HG03159 (cell line): ENCODE measurements around the gene KLHL21.
"Not testable (repeated sequence)": the region's sequence is repeated elsewhere in the genome, so short reads cannot be mapped to it uniquely, and the experiment has no call there.

Source experiments
- ATAC-seq: cut with Tn5 transposase; IDR thresholded peaks from one replicate; pipeline ENCODE4 v1.9.1; 2021; ENCODE audit warnings: mild to moderate bottlenecking, moderate library complexity; ENCODE audit not compliant: unreplicated experiment

KLHL21 gene

DNA sequence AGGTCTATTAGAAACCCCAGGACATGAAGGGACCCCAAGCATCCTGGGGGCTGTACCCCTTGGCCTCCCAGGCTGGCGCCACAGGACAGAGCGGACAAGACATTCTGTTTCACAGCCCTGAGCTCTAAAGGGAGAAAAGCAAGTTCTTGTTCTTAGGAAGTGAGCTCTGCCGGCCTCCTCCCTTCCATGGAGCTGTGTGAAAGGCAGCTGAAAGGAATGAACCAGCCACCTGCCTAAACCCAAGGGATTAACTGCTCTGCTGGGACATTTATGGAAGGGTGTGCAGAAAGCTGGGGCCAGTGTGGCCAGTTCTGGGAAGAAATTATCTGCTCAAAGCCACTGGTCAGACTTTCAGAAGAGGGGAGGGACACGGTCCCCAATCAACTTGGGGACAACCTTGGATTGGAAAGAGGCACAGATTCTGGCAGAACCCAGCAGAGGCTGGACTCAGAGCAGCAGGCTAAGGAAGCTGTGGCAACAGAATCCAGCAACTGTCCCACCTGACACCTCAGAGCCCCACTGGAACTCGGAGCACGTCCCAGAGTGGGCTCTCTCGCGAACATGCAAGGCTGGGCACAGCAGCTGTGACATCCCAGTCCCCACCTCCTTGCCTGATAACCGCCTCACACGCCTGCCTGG, 2.1 kb downstream of the KLHL21 start:
- ATAC-seq: no peak

DNA sequence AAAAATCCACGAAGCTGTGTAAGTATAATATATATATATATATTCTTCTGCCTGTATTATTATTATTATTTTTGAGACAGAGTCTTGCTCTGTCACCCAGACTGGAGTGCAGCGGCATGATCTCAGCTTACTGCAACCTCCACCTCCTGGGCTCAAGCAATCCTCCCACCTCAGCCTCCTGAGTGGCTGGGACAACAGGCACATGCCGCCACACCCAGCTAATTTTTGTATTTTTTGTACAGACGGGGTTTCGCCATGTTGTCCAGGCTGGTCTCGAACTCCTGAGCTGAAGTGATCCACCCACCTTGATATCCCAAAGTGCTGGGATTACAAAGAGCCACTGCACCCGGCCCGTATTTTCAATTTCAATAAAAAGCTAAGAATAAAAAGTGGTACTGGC, 2.7 kb downstream of the KLHL21 start:
- not testable (repeated sequence) for ATAC-seq

DNA sequence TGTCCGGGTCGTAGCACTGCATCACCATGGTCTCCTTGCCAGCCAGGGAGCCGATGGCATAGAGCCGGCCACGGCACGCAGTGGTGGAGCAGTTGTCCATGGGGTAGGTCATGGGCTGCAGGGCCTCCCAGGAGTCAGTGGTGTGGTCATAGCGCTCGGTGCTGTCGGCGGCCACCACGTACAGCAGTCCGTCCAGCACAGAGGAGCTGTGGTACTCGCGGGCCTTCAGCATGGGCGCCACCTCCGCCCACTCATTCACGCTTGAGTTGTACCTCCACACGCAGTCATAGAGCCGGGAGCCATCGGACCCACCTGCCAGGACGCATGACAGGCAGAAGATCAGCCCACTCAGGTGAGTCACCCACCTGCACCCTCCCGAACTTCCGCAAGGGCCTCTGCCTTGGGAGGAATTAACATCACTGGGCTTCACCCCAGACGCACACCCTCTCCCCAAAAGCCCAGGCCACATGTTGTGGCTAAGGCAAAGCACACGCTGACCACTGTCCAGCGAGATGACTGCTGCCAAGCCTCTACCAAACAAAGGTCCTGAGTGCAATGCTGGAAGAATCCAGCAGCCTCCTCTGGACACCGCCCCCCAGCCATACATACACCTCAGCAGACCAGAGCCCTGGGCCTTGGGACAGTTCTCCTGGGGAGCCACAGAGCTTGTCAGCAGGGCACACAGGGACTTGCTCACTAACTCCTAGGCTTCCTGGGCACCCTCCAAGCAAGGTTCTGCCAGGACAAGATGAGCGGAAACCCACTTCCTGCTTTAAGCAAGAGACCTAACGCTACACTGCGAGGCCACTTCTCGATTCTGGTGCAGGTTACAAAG, 3.3 kb downstream of the KLHL21 start:
- no peak for ATAC-seq

DNA sequence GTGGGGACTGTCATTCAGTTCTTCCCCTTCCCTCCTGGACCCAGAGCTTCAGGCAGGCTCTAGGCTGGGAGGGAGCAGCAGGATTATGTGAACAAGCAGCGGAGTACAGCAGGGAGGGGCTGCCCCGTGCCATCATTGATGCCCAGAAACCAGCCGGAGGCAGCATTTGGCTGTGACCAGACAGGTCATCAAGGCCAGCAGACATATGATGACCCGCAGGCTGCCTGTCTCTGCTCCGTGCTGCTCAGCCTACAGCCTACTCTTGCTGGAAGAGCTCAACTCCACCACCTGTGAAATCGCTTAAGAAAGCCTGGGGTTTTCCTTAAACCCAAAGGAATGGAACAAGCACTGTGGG, 4.9 kb downstream of the KLHL21 start:
- ATAC-seq: no peak

DNA sequence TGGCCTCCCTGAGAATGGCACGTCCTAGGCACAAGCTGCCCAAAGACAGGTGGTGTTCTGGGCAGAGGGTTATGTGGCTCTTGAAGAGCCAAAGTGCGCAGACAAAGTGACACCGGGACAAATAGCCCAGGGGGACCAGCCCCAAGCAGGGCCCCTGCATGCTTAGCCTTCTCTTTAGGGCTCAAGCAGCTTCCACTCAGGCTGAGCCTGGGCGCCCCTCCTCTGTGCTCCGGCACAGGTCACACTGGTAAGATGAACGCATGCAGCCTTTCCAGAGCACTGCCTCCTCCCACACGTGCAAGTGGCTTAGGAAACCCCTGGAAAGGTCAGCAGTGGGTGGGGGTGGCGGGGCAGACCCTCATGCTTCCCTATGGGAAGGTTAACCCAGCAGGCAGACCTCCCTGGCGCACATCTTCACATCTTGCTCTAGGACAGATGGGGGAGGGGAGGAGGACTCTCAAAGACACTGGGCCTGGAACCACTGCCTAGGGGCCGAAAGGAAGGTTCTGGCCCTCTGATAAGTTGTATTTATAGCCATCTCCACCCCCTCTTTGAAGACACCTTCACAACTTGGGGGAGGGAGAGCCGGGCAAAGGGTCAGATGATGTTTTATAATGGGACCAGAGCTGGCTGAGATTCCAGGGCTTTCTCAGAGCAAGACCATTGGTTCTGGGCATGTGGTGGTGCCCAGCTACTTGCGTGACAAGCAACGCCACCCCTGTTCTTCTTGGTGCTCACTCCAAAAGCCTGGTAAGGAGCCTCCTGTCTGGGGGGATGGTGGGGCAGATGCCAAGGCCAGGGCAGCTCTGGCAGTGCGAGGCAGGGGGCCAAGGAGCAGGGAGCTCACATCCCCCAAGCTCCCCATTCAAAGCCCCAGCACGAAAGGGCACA, 5.5 kb downstream of the KLHL21 start:
- no peak for ATAC-seq

DNA sequence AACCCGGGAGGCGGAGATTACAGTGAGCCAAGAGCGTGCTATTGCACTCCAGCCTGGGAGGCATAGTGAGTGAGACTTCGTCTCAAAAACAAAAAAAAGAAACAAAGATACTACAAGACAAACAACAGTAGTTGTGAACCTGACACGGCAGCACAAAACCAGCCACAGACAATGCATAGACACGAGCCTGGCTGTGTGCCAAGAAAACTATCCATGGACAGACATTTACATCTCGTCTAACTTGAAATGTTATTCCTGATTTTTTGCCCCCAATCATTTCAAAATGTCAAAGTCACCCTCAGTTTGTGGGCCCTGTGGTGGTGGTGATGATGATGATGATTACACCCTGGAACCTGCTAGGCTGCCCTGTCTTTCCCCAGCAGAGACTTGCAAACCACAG, 6.3 kb downstream of the KLHL21 start:
- ATAC-seq: no peak

DNA sequence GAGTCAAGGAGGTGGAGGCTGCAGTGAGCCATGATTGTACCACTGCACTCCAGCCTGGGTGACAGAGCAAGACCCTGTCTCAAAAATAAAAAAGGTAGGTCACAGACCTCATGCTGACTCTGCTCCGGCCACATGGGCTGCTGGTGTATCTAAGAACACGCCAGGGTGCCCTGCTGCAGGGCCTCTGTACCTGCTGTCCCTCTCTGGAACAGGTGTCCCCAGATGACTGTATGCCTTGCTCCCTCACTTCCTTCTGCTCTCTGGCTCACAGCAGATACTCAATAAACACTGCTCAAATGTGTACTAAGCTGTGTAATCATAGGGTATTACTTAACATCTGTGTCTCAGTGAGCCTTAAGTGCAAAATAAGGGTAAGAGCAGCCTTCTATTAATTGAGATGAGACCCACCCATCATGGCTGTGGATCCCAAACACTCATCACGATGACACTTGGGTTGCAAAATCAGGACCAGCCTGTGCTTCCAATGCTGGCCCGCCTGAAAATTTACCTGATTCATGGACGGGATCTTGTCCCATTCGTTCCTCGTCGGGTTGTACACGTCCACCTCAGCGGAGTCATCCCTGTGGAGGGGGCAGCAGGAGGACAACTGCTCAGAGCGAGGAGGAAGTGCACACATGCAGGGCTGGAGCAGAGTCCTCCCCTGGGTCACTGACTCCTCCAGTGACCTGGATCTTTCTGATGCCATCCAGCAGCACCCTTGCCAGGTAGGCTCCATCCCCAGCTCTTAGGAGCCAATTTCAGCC, 7.5 kb downstream of the KLHL21 start:
- no peak for ATAC-seq

DNA sequence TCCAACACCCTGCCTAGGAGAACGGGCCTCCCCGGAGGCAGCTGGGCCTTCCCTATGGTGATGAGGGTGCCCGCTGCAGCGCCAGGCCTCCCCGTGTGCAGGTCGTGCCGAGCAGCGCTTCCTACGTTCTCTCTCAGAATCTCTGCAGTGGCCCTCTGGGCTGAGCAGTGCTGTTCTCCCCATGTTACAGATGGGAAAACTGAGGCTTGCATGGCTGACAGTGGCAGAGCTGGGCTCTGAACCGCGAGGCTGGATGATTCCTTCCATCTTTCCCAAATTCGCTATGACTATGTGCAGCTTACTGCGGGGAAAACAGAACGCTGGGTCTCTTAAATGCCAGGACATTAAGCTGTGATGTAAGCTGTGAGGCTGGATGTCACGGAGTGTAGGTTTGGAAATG, 8.9 kb downstream of the KLHL21 start:
- ATAC-seq: no peak

DNA sequence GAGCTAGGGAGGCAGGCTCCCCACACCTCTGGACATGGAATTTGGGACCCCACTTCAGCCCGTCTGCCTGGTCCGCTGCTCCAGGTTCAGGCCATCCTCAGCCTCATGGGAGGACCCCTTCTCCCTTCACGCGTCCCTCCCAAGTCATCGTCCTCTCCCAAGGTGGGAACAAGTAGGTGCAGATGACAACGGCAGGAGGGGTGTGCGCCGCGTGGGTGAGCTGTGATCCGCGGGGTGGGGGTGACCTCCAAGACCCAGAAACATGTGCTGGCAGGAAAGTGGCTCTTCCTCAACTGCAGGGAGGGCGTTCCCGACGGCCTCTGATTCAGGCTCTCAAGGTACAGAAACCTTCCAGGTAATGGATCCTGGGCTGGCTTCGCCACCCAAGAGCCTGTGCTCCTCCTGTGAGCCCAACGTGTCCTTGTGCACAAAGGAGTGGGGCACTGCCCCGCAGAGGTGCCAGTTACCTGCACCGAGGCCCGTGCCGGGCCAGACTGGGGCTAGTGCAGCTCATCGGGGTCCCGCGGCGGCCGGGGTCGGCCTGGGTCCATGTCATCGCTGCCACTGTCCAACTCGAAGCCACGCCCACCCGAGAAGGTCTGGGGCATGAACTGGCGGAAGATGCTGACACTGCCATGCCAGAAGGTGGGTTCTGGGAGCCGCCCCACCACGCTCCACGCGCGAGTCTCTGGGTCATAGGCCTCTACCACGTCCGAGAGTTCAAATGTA, 9.6 kb downstream of the KLHL21 start:
- no peak for ATAC-seq

DNA sequence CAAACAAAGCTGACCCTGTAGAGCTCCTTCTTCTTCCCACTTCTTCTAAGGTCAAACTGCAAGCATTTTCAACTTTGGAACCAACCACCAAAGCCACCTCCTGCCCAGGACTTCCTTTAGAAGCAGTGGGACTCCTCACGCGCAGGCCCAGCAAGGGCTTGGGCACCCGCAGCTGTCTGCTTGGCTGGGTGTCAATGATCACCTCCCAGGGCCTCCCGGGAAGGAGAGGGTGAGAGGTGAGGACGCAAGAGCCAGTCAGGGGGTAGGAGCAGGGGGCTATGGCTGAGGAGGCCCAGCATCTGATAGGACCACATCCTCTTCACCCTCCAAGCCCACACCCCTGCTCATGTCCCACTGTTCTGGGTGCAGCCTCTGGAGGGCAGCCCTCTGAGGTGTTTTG, 10.2 kb downstream of the KLHL21 start:
- ATAC-seq: no peak

DNA sequence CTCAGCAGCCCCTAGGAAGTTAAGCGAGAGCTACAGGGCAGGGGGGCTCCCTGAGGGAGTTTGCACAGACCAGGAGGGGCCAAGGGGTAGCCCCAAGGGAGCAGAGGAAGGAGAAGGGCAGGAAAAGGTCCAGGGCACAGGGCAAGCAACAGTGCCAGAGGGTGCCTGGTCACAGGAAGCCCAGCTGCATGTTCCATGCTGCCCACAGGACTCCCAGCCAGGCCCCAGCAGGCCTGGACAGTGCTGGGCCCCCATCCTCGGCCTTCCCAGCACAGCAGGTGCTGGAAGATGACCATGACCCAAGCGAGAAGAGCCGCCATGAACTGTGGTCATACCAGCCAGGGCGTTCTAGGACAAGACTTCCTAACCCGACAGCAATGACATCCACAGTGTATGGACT, 11.0 kb downstream of the KLHL21 start:
- no peak for ATAC-seq

DNA sequence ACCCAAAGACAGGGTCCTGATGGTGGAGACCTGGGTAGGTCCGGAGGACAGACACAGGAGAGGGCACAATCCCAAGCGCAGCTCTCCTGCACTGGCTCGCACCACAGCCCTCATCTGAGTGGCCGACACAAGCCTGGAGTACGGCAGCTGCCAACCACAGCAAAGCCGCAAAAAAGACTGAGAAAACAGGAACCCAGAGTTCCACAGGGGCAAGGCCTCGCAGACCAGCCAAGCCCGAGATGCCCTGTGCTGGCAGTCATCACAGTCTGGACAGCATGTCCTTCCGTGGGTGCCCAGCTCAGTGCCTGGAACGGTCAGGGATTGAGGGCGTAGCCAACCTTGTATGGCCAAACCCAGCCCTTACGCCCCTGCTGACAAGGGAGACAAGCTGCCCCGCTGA, 11.4 kb downstream of the KLHL21 start:
- no peak for ATAC-seq

DNA sequence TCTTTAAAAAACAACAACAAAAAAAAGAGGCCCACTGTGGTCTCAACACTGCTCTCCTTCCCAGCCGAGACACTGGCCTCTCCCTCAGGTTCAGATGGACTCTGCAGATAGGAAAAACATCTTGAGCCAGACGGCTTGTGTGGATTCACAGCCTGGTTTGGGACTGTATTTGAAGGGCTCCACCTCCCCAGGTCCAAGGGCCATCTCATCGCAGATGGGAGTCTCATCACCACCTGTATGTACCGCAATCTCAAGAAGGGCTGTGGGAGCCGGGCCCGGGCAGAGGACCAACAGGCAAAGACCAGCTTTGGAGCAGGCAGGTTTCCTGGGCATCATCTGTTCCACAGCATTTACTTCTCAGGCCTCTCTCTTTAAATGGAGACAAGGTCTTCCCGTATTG, 12.6 kb downstream of the KLHL21 start:
- no peak for ATAC-seq

DNA sequence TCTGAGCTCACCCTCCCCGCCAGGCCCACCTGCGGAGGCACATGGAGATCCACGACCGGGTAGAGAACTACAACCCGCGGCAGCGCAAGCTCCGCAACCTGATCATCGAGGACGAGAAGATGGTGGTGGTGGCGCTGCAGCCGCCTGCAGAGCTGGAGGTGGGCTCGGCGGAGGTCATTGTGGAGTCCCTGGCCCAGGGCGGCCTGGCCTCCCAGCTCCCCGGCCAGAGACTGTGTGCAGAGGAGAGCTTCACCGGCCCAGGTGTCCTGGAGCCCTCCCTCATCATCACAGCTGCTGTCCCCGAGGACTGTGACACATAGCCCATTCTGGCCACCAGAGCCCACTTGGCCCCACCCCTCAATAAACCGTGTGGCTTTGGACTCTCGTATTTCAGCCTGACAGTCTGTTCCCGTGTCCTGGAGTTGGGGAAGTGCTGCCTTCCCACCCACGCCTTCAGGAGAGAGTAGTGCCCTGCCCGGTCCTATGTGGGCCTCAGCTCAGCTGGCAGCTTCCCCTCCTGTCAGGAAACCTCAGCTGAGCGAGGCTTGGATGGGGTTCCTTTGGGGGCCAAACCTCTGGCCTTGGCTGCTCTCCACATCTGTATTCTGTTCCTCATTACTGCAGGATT, 13.7 kb downstream of the KLHL21 start:
- ATAC-seq: no peak

DNA sequence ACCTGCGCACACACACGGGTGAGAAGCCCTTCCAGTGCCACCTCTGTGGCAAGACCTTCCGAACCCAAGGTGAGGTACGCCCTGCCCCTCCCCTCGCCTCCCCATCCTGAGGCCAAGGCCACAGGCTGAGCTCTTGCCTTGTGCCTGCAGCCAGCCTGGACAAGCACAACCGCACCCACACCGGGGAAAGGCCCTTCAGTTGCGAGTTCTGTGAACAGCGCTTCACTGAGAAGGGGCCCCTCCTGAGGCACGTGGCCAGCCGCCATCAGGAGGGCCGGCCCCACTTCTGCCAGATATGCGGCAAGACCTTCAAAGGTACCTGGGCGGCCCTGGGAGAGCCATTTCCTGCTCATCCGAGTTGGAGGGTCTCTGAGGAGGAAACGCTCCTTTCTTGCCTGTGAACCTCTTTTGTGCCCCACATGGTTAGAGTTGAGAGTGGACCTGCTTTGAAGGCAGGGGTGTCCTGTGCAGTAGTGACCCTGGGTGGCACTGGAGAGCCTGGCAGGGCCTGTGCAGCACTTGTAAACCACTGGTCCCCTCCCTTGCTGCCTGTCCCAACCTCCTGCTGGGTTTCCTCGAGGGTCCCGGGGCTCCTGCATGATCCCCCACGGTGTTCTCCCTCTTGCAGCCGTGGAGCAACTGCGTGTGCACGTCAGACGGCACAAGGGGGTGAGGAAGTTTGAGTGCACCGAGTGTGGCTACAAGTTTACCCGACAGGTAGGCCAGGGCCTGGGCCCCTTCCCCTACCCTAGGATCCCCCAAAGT, 14.4 kb downstream of the KLHL21 start:
- no peak for ATAC-seq

DNA sequence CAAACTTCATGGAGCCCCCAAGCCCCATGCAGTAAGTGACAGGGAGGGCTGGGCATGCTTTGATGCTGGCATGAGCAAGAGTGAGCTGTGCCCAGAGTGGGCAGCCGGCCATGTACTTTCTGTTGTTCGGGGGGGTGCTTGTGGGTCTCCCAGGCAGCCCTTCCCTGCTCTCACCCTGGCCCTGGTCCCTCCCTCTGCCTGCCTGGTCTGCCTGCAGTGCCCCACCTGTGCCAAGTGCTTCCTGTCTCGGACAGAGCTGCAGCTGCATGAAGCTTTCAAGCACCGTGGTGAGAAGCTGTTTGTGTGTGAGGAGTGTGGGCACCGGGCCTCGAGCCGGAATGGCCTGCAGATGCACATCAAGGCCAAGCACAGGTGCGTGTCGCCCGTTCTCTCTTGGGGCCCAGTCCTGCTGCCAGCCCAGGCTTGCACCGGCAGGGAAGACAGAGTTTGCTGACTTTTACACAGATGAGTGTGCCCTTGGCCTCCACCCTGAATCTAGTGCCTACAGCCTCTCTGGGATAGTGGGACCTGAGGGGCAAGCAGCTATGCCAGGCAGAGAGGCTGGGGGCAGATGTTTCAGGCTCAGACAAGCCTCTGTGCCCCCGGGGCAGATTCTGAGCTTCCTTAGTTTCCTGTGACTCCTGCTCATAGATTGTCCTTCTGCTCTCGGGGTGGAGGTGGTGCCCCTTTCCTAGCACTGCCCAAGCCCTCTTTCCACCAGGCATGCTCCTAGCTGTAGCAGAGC, 15.2 kb downstream of the KLHL21 start:
- ATAC-seq: no peak

DNA sequence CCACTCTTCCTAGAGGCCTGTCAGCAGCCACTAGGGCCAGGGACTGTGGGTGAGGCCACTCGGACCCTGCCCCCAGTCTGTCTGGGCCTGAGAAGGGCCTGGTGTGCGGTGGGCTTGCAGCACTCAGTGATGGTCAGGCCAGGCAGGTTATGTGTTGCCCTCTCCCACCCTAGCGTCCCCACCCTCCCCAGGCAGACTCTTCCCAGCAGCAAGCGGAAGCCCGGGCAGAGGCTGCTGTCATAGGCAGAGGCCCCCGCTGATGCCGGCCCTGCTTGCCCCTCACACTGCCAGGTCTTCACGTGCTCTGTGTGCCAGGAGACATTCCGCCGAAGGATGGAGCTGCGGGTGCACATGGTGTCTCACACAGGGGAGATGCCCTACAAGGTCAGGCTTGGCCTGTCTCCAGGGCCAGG, 16.3 kb downstream of the KLHL21 start:
- ATAC-seq: no peak

DNA sequence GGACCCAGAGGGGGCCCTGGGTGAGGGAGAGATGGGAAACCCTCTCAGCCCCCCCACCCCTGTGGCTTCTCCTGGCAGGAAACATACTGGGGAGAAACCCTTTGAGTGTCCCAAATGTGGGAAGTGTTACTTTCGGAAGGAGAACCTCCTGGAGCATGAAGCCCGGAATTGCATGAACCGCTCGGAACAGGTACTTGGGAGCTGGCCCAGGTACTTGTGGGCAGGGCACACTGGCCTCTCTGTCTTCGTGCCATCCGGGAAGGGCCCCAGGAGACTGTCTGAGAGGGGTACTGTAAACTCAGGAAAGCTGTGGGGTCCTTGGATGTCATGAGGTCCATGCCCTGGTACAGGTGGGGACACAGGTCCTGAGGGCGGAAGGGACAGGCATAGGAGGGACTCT, 16.8 kb downstream of the KLHL21 start:
- no peak for ATAC-seq
